ENCODE data around the gene YTHDC1.
"Not testable (repeated sequence)": the region's sequence is repeated elsewhere in the genome, so short reads cannot be mapped to it uniquely, and the experiment has no call there.

The YTHDC1 gene

GRCh38 chr4:68349649-68350360 is at the start of gene YTHDC1:
Gene YTHDC1 (minus strand): TSS chr4:68350090. CDS start chr4:68349753, 337 bp downstream.
- peak; percentile 94 for DNase-seq (ENCODE audit: low spot score)

- no peak for DNase-seq (ENCODE audit: low spot score)
Measured at GRCh38 chr4:68399306-68399705, 49.4 kb upstream of the YTHDC1 start.

GRCh38 chr4:68396756-68397155 is 46.9 kb upstream of the YTHDC1 start:
- no peak for DNase-seq (ENCODE audit: low spot score)

GRCh38 chr4:68391436-68391835 is 41.5 kb upstream of the YTHDC1 start:
- no peak for DNase-seq (ENCODE audit: low spot score)

- DNase-seq (ENCODE audit: low spot score): no peak
Measured at GRCh38 chr4:68390205-68390935, 40.5 kb upstream of the YTHDC1 start.

- DNase-seq (ENCODE audit: low spot score): not testable (repeated sequence)
Measured at GRCh38 chr4:68389386-68389913, 39.6 kb upstream of the YTHDC1 start.

GRCh38 chr4:68388347-68388865 is 38.5 kb upstream of the YTHDC1 start:
- DNase-seq (ENCODE audit: low spot score): no peak

- DNase-seq (ENCODE audit: low spot score): no peak
Measured at GRCh38 chr4:68385267-68385666, 35.4 kb upstream of the YTHDC1 start.

GRCh38 chr4:68383115-68383514 is 33.2 kb upstream of the YTHDC1 start:
- DNase-seq (ENCODE audit: low spot score): no peak

- no peak for DNase-seq (ENCODE audit: low spot score)
Measured at GRCh38 chr4:68378226-68378625, 28.3 kb upstream of the YTHDC1 start.

- peak; percentile 86 for DNase-seq (ENCODE audit: low spot score)
Measured at GRCh38 chr4:68375667-68376559, 26.0 kb upstream of the YTHDC1 start.

GRCh38 chr4:68373513-68373912 is 23.6 kb upstream of the YTHDC1 start:
- peak; percentile 84 for DNase-seq (ENCODE audit: low spot score)

- no peak for DNase-seq (ENCODE audit: low spot score)
Measured at GRCh38 chr4:68372588-68372987, 22.7 kb upstream of the YTHDC1 start.

GRCh38 chr4:68369142-68369805 is 19.4 kb upstream of the YTHDC1 start:
- no peak for DNase-seq (ENCODE audit: low spot score)

GRCh38 chr4:68368691-68369131 is 18.8 kb upstream of the YTHDC1 start:
- no peak for DNase-seq (ENCODE audit: low spot score)

- no peak for DNase-seq (ENCODE audit: low spot score)
Measured at GRCh38 chr4:68367835-68368234, 17.9 kb upstream of the YTHDC1 start.

GRCh38 chr4:68366600-68366999 is 16.7 kb upstream of the YTHDC1 start:
- no peak for DNase-seq (ENCODE audit: low spot score)

- no peak for DNase-seq (ENCODE audit: low spot score)
Measured at GRCh38 chr4:68365068-68365467, 15.2 kb upstream of the YTHDC1 start.

- no peak for DNase-seq (ENCODE audit: low spot score)
Measured at GRCh38 chr4:68361146-68361589, 11.3 kb upstream of the YTHDC1 start.

GRCh38 chr4:68360231-68360968 is 10.5 kb upstream of the YTHDC1 start:
- DNase-seq (ENCODE audit: low spot score): no peak

GRCh38 chr4:68359508-68359907 is 9.6 kb upstream of the YTHDC1 start:
- no peak for DNase-seq (ENCODE audit: low spot score)

Measured in pons (tissue), 1 donor.